A549 (cell line): Measurements from ENCODE around the gene GZMB. TPM values are rescaled to one million over a fixed set of nuclear protein-coding genes. Genes with fewer than 3 reads are reported as not detected.

ENCODE experiments used
- ATAC-seq, 2 experiments: fragments of 200-7000 bp in 1 of 2; fragments of >200 bp in 1 of 2; cut with Nextera tagmentation in 1 of 2; cut with Tn5 transposase in 1 of 2; 3 replicates each; pipeline versions ENCODE4 v1.8.0 to v1.9.1; 2018 to 2020; ENCODE audit warnings: mild to moderate bottlenecking in 1 of 2, moderate library complexity in 1 of 2
- CTCF ChIA-PET: fragments of 300-600 bp; sonication (Branson Sonifier 250); formaldehyde crosslinking; extraction: SDS; loops from one replicate; lab custom pipeline; 2021; ENCODE audit warnings: antibody characterized with exemption, inconsistent platforms; lab: Yijun Ruan, JAX
- POLR2A ChIA-PET: fragments of 350-600 bp; formaldehyde crosslinking; extraction: SDS; loops from one replicate; lab custom pipeline; 2021; ENCODE audit warnings: antibody characterized with exemption, inconsistent platforms; lab: Yijun Ruan, JAX
- DNase-seq, 2 experiments: peaks; one replicate each; pipeline versions ENCODE4 v3.0.0 to v3.0.0-alpha.2; 2011 to 2016; ENCODE audit warnings: low read depth in 1 of 2, low spot score in 1 of 2
- FAIRE-seq: peaks from 2 replicates; lab custom pipeline; 2011; peaks lifted over from hg19 to GRCh38; lab: Jason Lieb, UNC
- H3K27ac ChIP-seq, 2 experiments: fragments of >200 bp; sonication (Bioruptor Twin); formaldehyde crosslinking; 3 replicates each; pipeline ENCODE4 v1.5.1; 2016 to 2017
- H3K4me1 ChIP-seq: fragments of >200 bp; sonication (Bioruptor Twin); formaldehyde crosslinking; 3 replicates; pipeline ENCODE4 v1.6.1; 2016
- H3K4me2 ChIP-seq: fragments of >200 bp; sonication (Bioruptor Twin); formaldehyde crosslinking; 3 replicates; pipeline ENCODE4 v1.6.1; 2016
- H3K4me3 ChIP-seq: fragments of >200 bp; sonication (Bioruptor Twin); formaldehyde crosslinking; 3 replicates; pipeline ENCODE4 v1.5.1; 2016
- H3K9me3 ChIP-seq: fragments of >200 bp; sonication (Bioruptor Twin); formaldehyde crosslinking; 3 replicates; pipeline ENCODE4 v1.6.1; 2016
- BHLHE40 ChIP-seq: IDR thresholded peaks from 2 replicates; pipeline ENCODE4 v1.6.1; 2012; ENCODE audit warnings: low read depth, low read length, inconsistent platforms
- CEBPB ChIP-seq, 2 experiments: fragments of >200 bp in 1 of 2; sonication (Bioruptor Twin) in 1 of 2; formaldehyde crosslinking in 1 of 2; IDR thresholded peaks; 2 replicates each; pipeline ENCODE4 v1.6.1; 2012 to 2016
- CHD4 ChIP-seq: fragments of 200-600 bp; sonication (generic); IDR thresholded peaks from 2 replicates; pipeline ENCODE4 v1.6.1; 2016; ENCODE audit warnings: antibody characterized with exemption, mild to moderate bottlenecking, borderline replicate concordance
- CTCF ChIP-seq: fragments of >200 bp; sonication (Bioruptor Twin); formaldehyde crosslinking; IDR thresholded peaks from 3 replicates; pipeline ENCODE4 v1.5.1; 2016
- E2F6 ChIP-seq: IDR thresholded peaks from 2 replicates; pipeline ENCODE4 v1.6.1; 2012; ENCODE audit warnings: low read depth, borderline replicate concordance
- EHF ChIP-seq: fragments of 250-450 bp; sonication (Bioruptor Pico); IDR thresholded peaks from 2 replicates; pipeline ENCODE4 v1.5.0; 2020; ENCODE audit warnings: mild to moderate bottlenecking
- ESRRA ChIP-seq: fragments of 150-350 bp; IDR thresholded peaks from 2 replicates; pipeline ENCODE4 v1.6.1; 2014; ENCODE audit warnings: mild to moderate bottlenecking, low read length, borderline replicate concordance
- FOSB ChIP-seq: fragments of 250-450 bp; sonication (Bioruptor Pico); IDR thresholded peaks from 2 replicates; pipeline ENCODE4 v1.5.0; 2020; ENCODE audit warnings: mild to moderate bottlenecking, moderate library complexity
- FOSL2 ChIP-seq, 2 experiments: fragments of 450-650 bp in 1 of 2; fragments of >200 bp in 1 of 2; sonication (Bioruptor Twin) in 1 of 2; formaldehyde crosslinking; IDR thresholded peaks; 2 replicates each; pipeline versions ENCODE4 v1.5.0 to v1.6.1; 2016 to 2020; ENCODE audit warnings: mild to moderate bottlenecking in 1 of 2, moderate library complexity in 1 of 2
- MAX ChIP-seq: IDR thresholded peaks from 2 replicates; pipeline ENCODE4 v1.6.1; 2012
- RAD21 ChIP-seq, 2 experiments: fragments of >200 bp in 1 of 2; sonication (Bioruptor Twin) in 1 of 2; formaldehyde crosslinking in 1 of 2; IDR thresholded peaks in 1 of 2; conservative IDR thresholded peaks in 1 of 2; 2 replicates in 1 of 2; 3 replicates in 1 of 2; pipeline ENCODE4 v1.6.1; 2012 to 2018; ENCODE audit warnings: inconsistent platforms in 1 of 2
- RNF2 ChIP-seq: fragments of 200-600 bp; sonication (generic); IDR thresholded peaks from 2 replicates; pipeline ENCODE4 v1.6.1; 2016; ENCODE audit warnings: low read depth, mild to moderate bottlenecking, antibody characterized with exemption, moderate library complexity, borderline replicate concordance
- SMC3 ChIP-seq: fragments of >200 bp; sonication (Bioruptor Twin); formaldehyde crosslinking; IDR thresholded peaks from 3 replicates; pipeline ENCODE4 v1.6.1; 2018; ENCODE audit warnings: inconsistent platforms
- ZNF302 ChIP-seq: fragments of 250-450 bp; sonication (Bioruptor Pico); IDR thresholded peaks from 2 replicates; pipeline ENCODE4 v1.9.0; 2021; ENCODE audit warnings: inconsistent platforms, mild to moderate bottlenecking, moderate library complexity
- WGBS: methylation state at CpG from one replicate; pipeline ENCODE4 v1.1.6; 2017; ENCODE audit errors: missing lambda C conversion rate; 5-methylcytosine and 5-hydroxymethylcytosine counted together
- polyA plus RNA-seq, 4 experiments: library from polyadenylated mRNA; depleted of rRNA in 3 of 4; stranded (reverse); fragments of >200 nt; fragmentation: RNase III in 1 of 4; extraction: RNeasy Plus Mini Kit Qiagen cat#74134 plus additional on column Dnase treatment in 1 of 4; gene quantifications; 2 replicates in 3 of 4; 3 replicates in 1 of 4; pipeline ENCODE4 v1.2.3, GENCODE V29; 2011 to 2017

GZMB gene
- polyA plus RNA-seq, 2 of the 4 experiments (the other 2 are of a cell fraction): not detected

- no peak for DNase-seq
- Histone ChIP-seq H3K9me3 (no peaks in the 10 kb centered on the region), H3K27ac (no peak overlapping the region), H3K4me3 (no peak overlapping the region), H3K4me2 (no peak overlapping the region), H3K4me1 (no peaks in the 10 kb centered on the region)
- POLR2A ChIA-PET: no interaction called here
- no peak for FAIRE-seq
- ATAC-seq: no peak
- WGBS: 3% methylated on average over 4 of the region's 4 CpGs
- CTCF ChIA-PET: interaction anchor here (1.4 to 2.2 kb wide), 2 partner anchors 9 to 30 kb away, joined by 3 to 14 read pairs; no protein-coding TSS in a partner anchor
- TF ChIP-seq FOSL2 (IDR thresholded peaks at IDR 0.05) (no peak), FOSL2 (CRISPR knock-in tag; IDR thresholded peaks at IDR 0.05) (no peak), CEBPB (IDR thresholded peaks at IDR 0.05) (no peak), FOSB (no peak), RNF2 (no peak)
Observed at GRCh38 chr14:24680516-24680915, 46.5 kb upstream of the GZMB start.

- FAIRE-seq (no peak), ATAC-seq (peak in 1 of 2 experiments; percentile 20; a peak in 1 of 6 replicates), DNase-seq (no peak)
- Histone ChIP-seq H3K9me3 (no peaks in the 10 kb centered on the region), H3K4me2 (no peak overlapping the region), H3K4me1 (no peaks in the 10 kb centered on the region), H3K4me3 (no peak overlapping the region), H3K27ac (no peak overlapping the region)
- TF ChIP-seq EHF (no peak), CTCF (peak; percentile 11; the same call in 1 of the 3 replicates), BHLHE40 (no peak), ESRRA (no peak)
- POLR2A ChIA-PET: no interaction called here
- 33% methylated on average over 12 of the region's 12 CpGs for WGBS
- CTCF ChIA-PET: interaction anchor here (0.6 to 2.2 kb wide), 10 partner anchors 10 to 597 kb away, joined by 3 to 14 read pairs (median 3); no protein-coding TSS in a partner anchor
Observed at GRCh38 chr14:24679248-24679961, 45.4 kb upstream of the GZMB start.

- ChIA-PET POLR2A (no interaction called here), CTCF (interaction anchor here (0.7 to 2.2 kb wide), 9 partner anchors 10 to 990 kb away, joined by 3 to 14 read pairs (median 3); no protein-coding TSS in a partner anchor)
- WGBS: 3% methylated on average over 11 of the region's 11 CpGs
- H3K4me3 ChIP-seq: no peak overlapping the region
- peak; percentile 96 for FAIRE-seq
- no peaks in the 10 kb centered on the region for H3K4me1 ChIP-seq
- no peak overlapping the region for H3K27ac ChIP-seq
- TF ChIP-seq CTCF (peak; percentile 98), ZNF302 (no peak), RAD21 (conservative IDR thresholded peaks at IDR 0.05 in 1 of 2, IDR thresholded peaks at IDR 0.05 in 1 of 2) (peak; percentile 50 to 57), E2F6 (0 out of 2 replicates have a peak, but pooled peaks have one; percentile 38), CHD4 (no peak), SMC3 (peak; percentile 61), MAX (0 out of 2 replicates have a peak, but pooled peaks have one; percentile 18)
- peak overlapping the region; percentile 68 for H3K4me2 ChIP-seq
- peak; percentile 97 to 100 for ATAC-seq
- peak; percentile 60 to 89 for DNase-seq
- H3K9me3 ChIP-seq: no peaks in the 10 kb centered on the region
Observed at GRCh38 chr14:24678801-24679247, 44.8 kb upstream of the GZMB start.
